Right lobe of liver (tissue), 4 donors: ENCODE measurements around the gene HMGB4.

ENCODE experiments used
- CTCF ChIP-seq, 4 donors: fragments of 200-600 bp in 3 of 4; fragments of 450-650 bp in 1 of 4; IDR thresholded peaks; one replicate each; pipeline versions ENCODE4 v1.5.1 to v1.8.0; 2016 to 2022; ENCODE audit warnings: antibody characterized with exemption in 4 of 4, mild to moderate bottlenecking in 2 of 4
- POLR2A ChIP-seq: fragments of 450-650 bp; IDR thresholded peaks from one replicate; pipeline ENCODE4 v1.6.1; 2017; ENCODE audit warnings: antibody characterized with exemption, mild to moderate bottlenecking
- donor health status: DM: no; HTN: no; CAD: no.
- donor health status: DM: no; HTN: no; CAD: no.
- donor health status: DM: no; HTN: yes; CAD: no.

DNA sequence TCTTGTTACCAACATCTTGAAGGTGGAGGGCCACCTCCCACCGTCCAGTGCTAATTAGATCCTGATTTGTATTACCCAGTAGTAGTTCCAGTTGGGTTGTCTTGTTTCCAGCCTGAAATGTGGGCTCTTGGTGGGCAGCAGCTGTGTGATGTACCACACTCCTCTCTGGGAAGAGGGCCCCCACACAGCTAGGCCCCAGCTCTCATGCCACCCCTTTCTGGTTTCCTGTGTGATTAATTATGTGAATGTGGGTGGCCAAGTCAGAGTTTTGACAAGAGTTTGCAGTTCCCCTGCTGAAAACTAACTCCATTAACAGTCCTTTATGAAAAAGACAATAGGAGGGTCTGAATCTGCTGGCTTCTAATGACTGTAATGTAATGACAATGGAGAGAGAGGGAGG is 3.8 kb downstream of the HMGB4 start:
- TF ChIP-seq CTCF (IDR thresholded peaks at IDR 0.05) = no peak
- no peak for TF ChIP-seq POLR2A
